ENCODE results near the gene UNC13A. TPM values are rescaled to one million over a fixed set of nuclear protein-coding genes. Genes with fewer than 3 reads are reported as not detected.

Gene UNC13A
- total RNA-seq, 4 donors from 2014 or later, result 0.21 to 0.78 (median 0.41) TPM

- no peak for TF ChIP-seq POLR2A (IDR thresholded peaks at IDR 0.05)
- TF ChIP-seq, protein P1, sequence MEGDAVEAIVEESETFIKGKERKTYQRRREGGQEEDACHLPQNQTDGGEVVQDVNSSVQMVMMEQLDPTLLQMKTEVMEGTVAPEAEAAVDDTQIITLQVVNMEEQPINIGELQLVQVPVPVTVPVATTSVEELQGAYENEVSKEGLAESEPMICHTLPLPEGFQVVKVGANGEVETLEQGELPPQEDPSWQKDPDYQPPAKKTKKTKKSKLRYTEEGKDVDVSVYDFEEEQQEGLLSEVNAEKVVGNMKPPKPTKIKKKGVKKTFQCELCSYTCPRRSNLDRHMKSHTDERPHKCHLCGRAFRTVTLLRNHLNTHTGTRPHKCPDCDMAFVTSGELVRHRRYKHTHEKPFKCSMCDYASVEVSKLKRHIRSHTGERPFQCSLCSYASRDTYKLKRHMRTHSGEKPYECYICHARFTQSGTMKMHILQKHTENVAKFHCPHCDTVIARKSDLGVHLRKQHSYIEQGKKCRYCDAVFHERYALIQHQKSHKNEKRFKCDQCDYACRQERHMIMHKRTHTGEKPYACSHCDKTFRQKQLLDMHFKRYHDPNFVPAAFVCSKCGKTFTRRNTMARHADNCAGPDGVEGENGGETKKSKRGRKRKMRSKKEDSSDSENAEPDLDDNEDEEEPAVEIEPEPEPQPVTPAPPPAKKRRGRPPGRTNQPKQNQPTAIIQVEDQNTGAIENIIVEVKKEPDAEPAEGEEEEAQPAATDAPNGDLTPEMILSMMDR (IDR thresholded peaks at IDR 0.05), result no peak
- no peak for TF ChIP-seq EP300 (IDR thresholded peaks at IDR 0.05)
- H3K4me3 ChIP-seq, result no peak overlapping the region
- WGBS, 2 donors, result 69 to 73% methylated on average over 6 of the region's 6 CpGs
- DNase-seq (ENCODE audit: low spot score in 2 of 2), result no peak
- peaks cover 0 to 4% of the 10 kb centered on the region in 2 donors for H3K27me3 ChIP-seq
- H3K4me1 ChIP-seq, result peaks cover 0 to 3% (median 0%) of the 10 kb centered on the region in 4 donors
- no peaks in the 10 kb centered on the region for H3K9me3 ChIP-seq
- no peaks in the 10 kb centered on the region for H3K36me3 ChIP-seq
- no peak overlapping the region for H3K27ac ChIP-seq
These were observed 23.7 kb upstream of the UNC13A start for GRCh38 chr19:17711851-17712250.

GRCh38 chr19:17706750-17707181 lies 18.6 kb upstream of the UNC13A start:
- no peaks in the 10 kb centered on the region for H3K4me1 ChIP-seq
- WGBS, 2 donors, result 10 to 27% methylated on average over 9 to 17 of the region's 17 CpGs
- no peak overlapping the region for H3K4me3 ChIP-seq
- H3K9me3 ChIP-seq, result no peaks in the 10 kb centered on the region
- H3K27ac ChIP-seq, result no peak overlapping the region
- H3K27me3 ChIP-seq, result peaks cover 0 to 29% of the 10 kb centered on the region in 2 donors
- no peak for TF ChIP-seq POLR2A (IDR thresholded peaks at IDR 0.05)
- no peak for TF ChIP-seq EP300 (IDR thresholded peaks at IDR 0.05)
- TF ChIP-seq, protein P1 (IDR thresholded peaks at IDR 0.05), result no peak
- DNase-seq (ENCODE audit: low spot score in 2 of 2), result no peak
- H3K36me3 ChIP-seq, result no peaks in the 10 kb centered on the region

DNA sequence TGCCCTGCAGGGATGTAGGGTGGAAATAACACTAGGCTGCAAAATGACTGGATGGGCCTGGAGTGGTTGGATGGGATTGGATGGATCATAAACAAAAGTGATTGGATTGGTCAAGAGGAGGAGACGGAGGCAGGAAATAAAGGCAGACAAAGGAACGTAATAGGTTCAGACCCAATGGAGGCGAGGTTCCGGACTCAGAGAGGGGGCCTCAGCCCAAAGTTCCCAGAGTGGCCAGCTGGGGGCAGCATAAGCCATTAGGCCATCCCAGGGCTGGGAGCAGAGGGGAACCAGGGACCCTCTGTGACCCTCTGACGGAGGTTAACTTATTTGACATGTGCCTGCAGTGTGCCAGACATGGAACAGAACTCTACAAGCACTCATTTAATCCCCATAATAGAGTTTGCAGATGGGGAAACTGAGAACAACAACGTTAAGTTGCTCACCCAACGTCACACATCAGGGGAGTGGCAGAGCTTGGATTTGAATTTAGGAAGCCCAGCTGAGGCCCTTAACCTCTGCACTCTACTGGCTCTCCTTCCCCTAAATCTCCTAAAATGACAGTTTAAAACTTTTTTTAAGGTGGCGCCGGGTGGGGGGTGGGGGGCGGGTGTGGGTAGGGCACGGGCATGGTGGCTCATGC lies 15.8 kb upstream of the UNC13A start:
- Histone ChIP-seq H3K36me3 (no peaks in the 10 kb centered on the region), H3K27me3 (peaks cover 0 to 50% of the 10 kb centered on the region in 2 donors), H3K27ac (no peak overlapping the region), H3K4me1 (no peaks in the 10 kb centered on the region), H3K9me3 (no peaks in the 10 kb centered on the region), H3K4me3 (no peak overlapping the region)
- TF ChIP-seq, protein P1 (IDR thresholded peaks at IDR 0.05), result peak; percentile 41 to 72 (median 65)
- no peak for TF ChIP-seq POLR2A (IDR thresholded peaks at IDR 0.05)
- TF ChIP-seq EP300 (IDR thresholded peaks at IDR 0.05), result no peak
- 46 to 49% methylated on average over 11 of the region's 11 CpGs for WGBS, 2 donors
- DNase-seq (ENCODE audit: low spot score in 2 of 2), result peak; percentile 35 to 61

GRCh38 chr19:17695198-17695597 lies 7.0 kb upstream of the UNC13A start:
- Histone ChIP-seq H3K27ac (no peak overlapping the region), H3K4me3 (no peak overlapping the region), H3K9me3 (no peaks in the 10 kb centered on the region), H3K4me1 (no peaks in the 10 kb centered on the region), H3K36me3 (no peaks in the 10 kb centered on the region), H3K27me3 (peaks cover 0 to 48% of the 10 kb centered on the region in 2 donors)
- 73 to 76% methylated on average over 2 of the region's 2 CpGs for WGBS, 2 donors
- no peak for DNase-seq (ENCODE audit: low spot score in 2 of 2)
- TF ChIP-seq EP300 (IDR thresholded peaks at IDR 0.05), result no peak
- no peak for TF ChIP-seq POLR2A (IDR thresholded peaks at IDR 0.05)
- TF ChIP-seq, protein P1 (IDR thresholded peaks at IDR 0.05), result no peak

- DNase-seq (ENCODE audit: low spot score in 2 of 2), result no peak
- H3K36me3 ChIP-seq, result no peaks in the 10 kb centered on the region
- H3K4me1 ChIP-seq, result peaks cover 0 to 10% (median 3%) of the 10 kb centered on the region in 4 donors
- H3K27me3 ChIP-seq, result peaks cover 0 to 54% of the 10 kb centered on the region in 2 donors
- H3K27ac ChIP-seq, result no peak overlapping the region
- no peaks in the 10 kb centered on the region for H3K9me3 ChIP-seq
- TF ChIP-seq, protein P1 (IDR thresholded peaks at IDR 0.05), result no peak
- TF ChIP-seq POLR2A (IDR thresholded peaks at IDR 0.05), result no peak
- 66 to 69% methylated on average over 4 of the region's 4 CpGs for WGBS, 2 donors
- no peak overlapping the region for H3K4me3 ChIP-seq
These were observed 4.4 kb upstream of the UNC13A start for GRCh38 chr19:17692566-17692965.

Measured in tibial nerve (tissue), 4 donors.